Cardiac fibroblast (primary cell): ENCODE measurements around the gene ARHGAP23.
"Not testable (repeated sequence)": the region's sequence is repeated elsewhere in the genome, so short reads cannot be mapped to it uniquely, and the experiment has no call there.

Experiments used
- DNase-seq, 2 donors: peaks; one replicate each; pipeline versions ENCODE4 v3.0.0 to v3.0.0-alpha.2; 2010; ENCODE audit warnings: low read depth in 2 of 2
- H3K4me3 ChIP-seq, 2 donors: replicated peaks in 1 of 2; 1 replicate in 1 of 2; 2 replicates in 1 of 2; pipeline ENCODE4 v1.5.1; 2011; ENCODE audit warnings: low read depth in 2 of 2, low read length in 2 of 2, mild to moderate bottlenecking in 2 of 2, moderate library complexity in 1 of 2
- TF ChIP-seq, protein P1 (sequence below): IDR thresholded peaks from one replicate; pipeline ENCODE4 v1.5.1; 2011; ENCODE audit warnings: low read depth, mild to moderate bottlenecking, low read length, inconsistent platforms

ARHGAP23 gene

DNA sequence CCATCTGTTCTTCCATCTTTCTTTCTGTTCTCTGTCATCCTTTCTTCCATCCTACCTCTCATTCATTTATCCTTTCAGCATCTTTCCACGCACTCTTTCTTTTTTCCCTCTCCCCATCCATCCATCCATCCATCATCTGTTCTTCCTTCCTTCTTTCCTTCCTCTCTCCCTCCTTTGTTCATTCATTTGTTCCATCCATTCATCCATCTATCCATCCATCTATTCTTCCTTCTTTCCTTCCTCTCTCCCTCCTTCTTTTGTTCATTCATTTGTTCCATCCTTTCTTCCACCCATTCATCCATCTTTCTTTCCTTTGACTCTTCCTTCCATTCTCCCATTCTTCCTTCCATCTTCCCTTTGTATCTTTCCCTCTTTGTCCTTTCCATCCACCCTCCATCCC is 39.2 kb downstream of the ARHGAP23 start:
- TF ChIP-seq, protein P1, sequence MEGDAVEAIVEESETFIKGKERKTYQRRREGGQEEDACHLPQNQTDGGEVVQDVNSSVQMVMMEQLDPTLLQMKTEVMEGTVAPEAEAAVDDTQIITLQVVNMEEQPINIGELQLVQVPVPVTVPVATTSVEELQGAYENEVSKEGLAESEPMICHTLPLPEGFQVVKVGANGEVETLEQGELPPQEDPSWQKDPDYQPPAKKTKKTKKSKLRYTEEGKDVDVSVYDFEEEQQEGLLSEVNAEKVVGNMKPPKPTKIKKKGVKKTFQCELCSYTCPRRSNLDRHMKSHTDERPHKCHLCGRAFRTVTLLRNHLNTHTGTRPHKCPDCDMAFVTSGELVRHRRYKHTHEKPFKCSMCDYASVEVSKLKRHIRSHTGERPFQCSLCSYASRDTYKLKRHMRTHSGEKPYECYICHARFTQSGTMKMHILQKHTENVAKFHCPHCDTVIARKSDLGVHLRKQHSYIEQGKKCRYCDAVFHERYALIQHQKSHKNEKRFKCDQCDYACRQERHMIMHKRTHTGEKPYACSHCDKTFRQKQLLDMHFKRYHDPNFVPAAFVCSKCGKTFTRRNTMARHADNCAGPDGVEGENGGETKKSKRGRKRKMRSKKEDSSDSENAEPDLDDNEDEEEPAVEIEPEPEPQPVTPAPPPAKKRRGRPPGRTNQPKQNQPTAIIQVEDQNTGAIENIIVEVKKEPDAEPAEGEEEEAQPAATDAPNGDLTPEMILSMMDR = no peak
- no peak overlapping the region for H3K4me3 ChIP-seq
- DNase-seq = no peak

DNA sequence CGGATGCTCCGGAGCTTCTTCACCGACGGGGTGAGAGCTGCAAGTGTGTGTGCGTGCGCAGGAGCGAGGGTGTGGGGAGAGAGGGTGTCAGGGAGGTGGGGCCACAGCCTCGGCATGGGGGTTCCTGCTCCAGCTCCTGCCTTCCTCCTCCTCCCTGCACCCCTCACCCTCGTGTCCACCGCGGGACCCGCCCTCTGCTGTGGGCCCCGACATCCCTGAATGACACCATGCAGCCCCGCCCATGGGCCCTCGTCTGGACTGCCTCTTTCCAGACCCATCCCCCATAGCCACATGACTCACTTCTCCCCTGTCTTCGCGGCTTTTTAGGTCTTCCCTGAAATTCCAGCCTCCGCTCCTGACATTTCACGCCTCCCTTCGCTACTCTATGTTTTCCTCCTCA is 41.6 kb downstream of the ARHGAP23 start:
- peak; percentile 57 to 67 for DNase-seq
- no peak overlapping the region for H3K4me3 ChIP-seq
- TF ChIP-seq, protein P1 = no peak

DNA sequence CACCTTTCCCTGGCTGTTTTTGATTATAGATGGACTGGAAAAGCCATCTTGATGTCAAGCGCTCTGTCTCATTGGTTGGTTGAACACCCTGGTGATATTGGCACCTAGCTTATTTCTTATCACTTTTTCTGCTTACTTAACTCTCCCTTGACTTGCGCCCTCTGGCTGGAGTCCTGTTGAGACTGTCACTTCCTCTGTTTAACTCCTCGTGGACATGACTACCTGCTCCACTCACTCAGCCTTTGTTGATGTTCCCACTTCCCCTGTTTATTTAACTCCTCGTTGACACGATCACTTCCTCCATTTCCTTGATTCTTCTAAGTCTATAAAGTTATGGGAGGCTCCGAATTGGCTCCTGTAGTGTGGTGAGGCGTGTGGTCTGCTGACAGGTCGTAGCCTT is 43.0 kb downstream of the ARHGAP23 start:
- not testable (repeated sequence) for H3K4me3 ChIP-seq
- peak in 1 of 2 donors; percentile 43 for DNase-seq

DNA sequence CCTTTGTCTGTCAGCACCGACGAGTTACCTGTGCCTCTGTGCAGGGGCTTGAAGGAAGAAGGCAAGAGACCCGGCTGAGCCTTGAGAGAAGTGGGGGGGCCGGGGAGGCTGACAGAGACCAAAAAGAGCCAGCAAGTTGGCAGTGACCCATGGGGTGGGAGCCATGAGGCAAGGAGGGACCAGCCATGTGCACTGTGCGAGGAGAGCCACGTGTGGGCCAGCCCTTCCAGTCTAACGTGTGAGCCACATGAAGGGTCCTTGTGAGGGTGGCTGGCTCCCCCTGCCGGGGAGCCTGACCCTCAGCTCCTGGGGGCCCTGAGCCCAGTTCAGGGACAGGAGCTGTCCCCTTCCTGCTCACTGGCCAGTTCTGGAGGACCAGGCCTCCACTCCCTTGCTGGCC is 46.4 kb downstream of the ARHGAP23 start:
- H3K4me3 ChIP-seq = not testable (repeated sequence)
- DNase-seq = peak in 1 of 2 donors; percentile 43
- TF ChIP-seq, protein P1 = peak; percentile 32

DNA sequence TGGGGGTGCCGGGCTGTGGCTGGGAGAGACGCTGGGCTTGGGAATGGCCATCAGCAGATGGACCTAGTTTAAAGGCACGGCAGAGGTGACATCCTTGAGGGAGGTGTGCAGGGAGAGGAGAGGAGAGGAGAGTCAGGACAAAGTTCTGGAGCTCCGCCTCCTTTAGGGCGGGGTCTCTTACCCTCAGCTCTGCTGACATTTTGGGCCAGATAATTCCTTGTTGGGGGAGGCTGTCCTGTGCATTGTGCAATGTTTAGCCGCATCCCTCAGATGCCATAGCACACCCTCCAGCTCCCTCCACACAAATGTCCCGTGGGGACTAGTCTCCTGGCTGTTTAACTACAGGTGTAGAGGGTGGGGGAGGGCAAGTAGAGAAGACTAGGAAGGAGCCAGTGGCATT is 48.3 kb downstream of the ARHGAP23 start:
- no peak overlapping the region for H3K4me3 ChIP-seq
- TF ChIP-seq, protein P1 = no peak
- peak; percentile 18 to 51 for DNase-seq

DNA sequence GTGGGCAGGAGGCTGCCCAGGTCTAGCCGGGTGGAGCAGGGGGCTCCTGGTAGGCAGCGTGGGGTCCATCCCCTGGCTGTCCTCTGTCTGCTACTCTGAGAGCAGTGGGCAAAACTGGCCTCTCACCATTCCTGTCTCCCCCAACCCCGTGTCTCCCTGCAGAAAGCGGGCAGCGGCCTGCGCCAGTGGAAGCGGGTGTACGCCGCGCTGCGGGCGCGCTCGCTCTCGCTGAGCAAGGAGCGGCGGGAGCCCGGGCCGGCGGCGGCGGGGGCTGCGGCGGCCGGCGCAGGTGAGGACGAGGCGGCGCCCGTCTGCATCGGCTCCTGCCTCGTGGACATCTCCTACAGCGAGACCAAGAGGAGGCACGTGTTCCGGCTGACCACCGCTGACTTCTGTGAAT is 49.2 kb downstream of the ARHGAP23 start:
- DNase-seq, H3K4me3 ChIP-seq: not testable (repeated sequence)

DNA sequence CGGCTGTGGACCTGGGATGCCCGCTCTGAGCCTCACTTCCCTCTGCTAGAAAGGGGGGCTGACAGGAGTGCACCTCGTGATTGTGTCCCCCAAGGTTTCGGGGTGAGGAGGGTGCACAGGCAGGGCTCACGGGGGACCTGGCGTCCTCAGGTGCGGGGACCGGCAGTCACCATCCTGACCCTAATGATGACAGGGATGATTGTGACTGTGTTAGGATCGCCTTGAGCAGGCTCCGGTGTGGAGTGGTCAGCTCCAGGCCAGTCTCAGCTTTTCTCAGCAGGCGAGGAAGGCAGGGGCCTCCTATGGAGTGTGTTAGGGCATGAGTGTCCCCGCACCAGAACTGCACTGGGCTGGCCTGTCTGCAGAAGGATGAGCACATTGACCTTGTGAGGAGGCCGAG is 49.7 kb downstream of the ARHGAP23 start:
- not testable (repeated sequence) for DNase-seq

DNA sequence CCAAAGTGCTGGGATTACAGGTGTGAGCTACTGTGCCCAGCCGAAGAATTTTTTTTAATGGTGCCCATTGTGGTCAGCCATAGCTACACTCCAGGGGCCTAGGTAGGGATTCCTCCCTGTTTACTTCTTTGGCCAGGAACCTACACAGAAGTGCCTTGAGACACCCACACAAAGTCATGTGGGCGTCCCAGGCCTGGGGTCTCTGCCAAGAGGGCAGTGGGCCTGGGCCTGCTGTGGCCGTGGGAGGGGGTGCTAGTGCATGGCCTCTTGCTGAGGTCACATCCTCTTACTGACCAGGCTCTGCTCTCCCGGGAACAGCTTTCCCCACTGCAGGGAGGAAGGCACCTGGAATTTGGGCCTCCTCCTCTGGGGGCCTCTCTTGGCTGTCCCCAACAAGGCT is 50.4 kb downstream of the ARHGAP23 start:
- not testable (repeated sequence) for DNase-seq, H3K4me3 ChIP-seq

More for the DNA sequence above, 49.7 kb downstream of the ARHGAP23 start:
- not testable (repeated sequence) for H3K4me3 ChIP-seq

DNA sequence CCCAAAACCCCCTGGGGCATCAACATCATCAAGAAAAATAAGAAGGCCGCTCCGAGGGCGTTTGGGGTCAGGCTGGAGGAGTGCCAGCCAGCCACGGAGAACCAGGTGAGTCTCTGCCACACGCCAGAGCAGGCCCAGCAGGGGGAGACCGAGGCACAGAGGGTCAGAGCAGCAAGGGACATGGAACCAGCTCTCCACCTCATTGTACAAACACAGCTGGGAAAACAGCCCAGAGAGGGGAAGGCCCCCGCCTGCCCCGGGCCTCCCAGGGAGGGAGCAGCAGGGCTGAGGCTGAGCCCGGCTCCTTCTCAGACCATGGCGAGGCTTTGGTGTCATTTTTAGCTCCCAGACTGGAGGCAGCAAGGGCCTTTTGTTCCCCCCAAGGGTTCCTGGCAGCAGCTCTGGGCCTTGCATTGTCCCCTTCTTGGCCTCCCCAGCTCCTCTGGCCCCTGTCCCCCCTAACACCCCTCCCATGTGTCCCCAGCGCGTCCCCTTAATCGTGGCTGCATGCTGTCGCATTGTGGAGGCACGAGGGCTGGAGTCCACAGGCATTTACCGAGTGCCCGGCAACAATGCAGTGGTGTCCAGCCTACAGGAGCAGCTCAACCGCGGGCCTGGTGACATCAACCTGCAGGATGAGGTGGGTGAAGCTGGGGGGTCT is 53.9 kb downstream of the ARHGAP23 start:
- not testable (repeated sequence) for DNase-seq, H3K4me3 ChIP-seq

DNA sequence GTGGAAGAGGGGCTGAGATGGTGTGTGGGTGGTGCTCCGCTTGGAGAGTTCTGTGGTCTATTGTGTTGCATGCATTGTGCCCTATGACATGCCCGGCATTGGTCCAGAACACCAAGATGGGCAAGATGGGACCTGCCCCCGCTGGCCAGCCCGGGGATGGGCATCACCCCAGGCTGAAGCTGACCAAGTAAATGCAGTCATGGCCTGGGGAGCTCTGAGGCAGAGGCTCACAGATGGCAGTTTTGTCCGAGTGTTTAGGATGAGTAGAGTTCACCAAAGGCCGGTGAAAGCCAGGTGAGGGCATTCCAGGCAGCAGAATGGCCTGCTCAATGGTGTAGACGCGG is 54.4 kb downstream of the ARHGAP23 start:
- DNase-seq, H3K4me3 ChIP-seq: not testable (repeated sequence)
